Renal pelvis (tissue), 4 donors: ENCODE data around the gene LRRK1. TPM values are rescaled to one million over a fixed set of nuclear protein-coding genes. Genes with fewer than 3 reads are reported as not detected.
A peak's percentile ranks its signal among the peaks of the same experiment; 100 is the strongest.
"Not testable (repeated sequence)": the region's sequence is repeated elsewhere in the genome, so short reads cannot be mapped to it uniquely, and the experiment has no call there.

Experiments used
- DNase-seq: peaks from one replicate; pipeline ENCODE4 v3.0.0-alpha.2; 2013
- polyA plus RNA-seq, 3 donors: library from polyadenylated mRNA; unstranded; fragments of 120-200 nt; gene quantifications; one replicate each; pipeline ENCODE4 v1.2.1, GENCODE V29; 2013; ENCODE audit not compliant: insufficient read length in 3 of 3

LRRK1 gene
- polyA plus RNA-seq, 3 donors: 2.7 to 3.9 (median 3.8) TPM

- DNase-seq: no peak
Observed at GRCh38 chr15:101069654-101069973, 150.5 kb downstream of the LRRK1 start.

GRCh38 chr15:101070024-101070423, 150.9 kb downstream of the LRRK1 start:
- DNase-seq: no peak

- DNase-seq: no peak
Observed at GRCh38 chr15:101070502-101071273, 151.5 kb downstream of the LRRK1 start.

- DNase-seq: no peak
Observed at GRCh38 chr15:101071651-101072050, 152.5 kb downstream of the LRRK1 start.

GRCh38 chr15:101072235-101072634, 153.1 kb downstream of the LRRK1 start:
- not testable (repeated sequence) for DNase-seq

GRCh38 chr15:101077806-101078668, 158.9 kb downstream of the LRRK1 start:
- not testable (repeated sequence) for DNase-seq

- DNase-seq: no peak
Observed at GRCh38 chr15:101078669-101079323, 159.6 kb downstream of the LRRK1 start.

- DNase-seq: no peak
Observed at GRCh38 chr15:101081900-101082299, 162.7 kb downstream of the LRRK1 start.

GRCh38 chr15:101083336-101084045, 164.3 kb downstream of the LRRK1 start:
- DNase-seq: no peak

GRCh38 chr15:101084801-101085200, 165.6 kb downstream of the LRRK1 start:
- DNase-seq: no peak

- DNase-seq: no peak
Observed at GRCh38 chr15:101085311-101085700, 166.1 kb downstream of the LRRK1 start.

GRCh38 chr15:101086394-101087171, 167.4 kb downstream of the LRRK1 start:
- DNase-seq: no peak

- no peak for DNase-seq
Observed at GRCh38 chr15:101087172-101087769, 168.1 kb downstream of the LRRK1 start.

- DNase-seq: no peak
Observed at GRCh38 chr15:101088271-101088670, 169.1 kb downstream of the LRRK1 start.

- no peak for DNase-seq
Observed at GRCh38 chr15:101088788-101089578, 169.8 kb downstream of the LRRK1 start.

- no peak for DNase-seq
Observed at GRCh38 chr15:101089579-101090427, 170.6 kb downstream of the LRRK1 start.

GRCh38 chr15:101090428-101090790, 171.3 kb downstream of the LRRK1 start:
- no peak for DNase-seq

GRCh38 chr15:101091080-101092017, 172.2 kb downstream of the LRRK1 start:
- peak; percentile 59 for DNase-seq
